IPS-20b (cell line): ENCODE data around the gene NDEL1.

Experiments used
- H3K27ac ChIP-seq: one replicate; pipeline ENCODE4 v1.5.1; 2013; ENCODE audit warnings: low read length
- H3K27me3 ChIP-seq: 2 replicates; pipeline ENCODE4 v1.6.1; 2013; ENCODE audit warnings: mild to moderate bottlenecking, low read length, inconsistent platforms; ENCODE audit not compliant: insufficient read depth
- H3K36me3 ChIP-seq: 2 replicates; pipeline ENCODE4 v1.6.1; 2013; ENCODE audit warnings: low read depth, mild to moderate bottlenecking, inconsistent platforms, low read length, moderate library complexity; ENCODE audit not compliant: insufficient read depth
- H3K4me1 ChIP-seq: 2 replicates; pipeline ENCODE4 v1.6.1; 2013; ENCODE audit warnings: mild to moderate bottlenecking, control low read depth, inconsistent platforms, low read length, moderate library complexity; ENCODE audit not compliant: insufficient read depth
- H3K4me3 ChIP-seq: 2 replicates; pipeline ENCODE4 v1.5.1; 2013; ENCODE audit warnings: mild to moderate bottlenecking, low read length, inconsistent platforms
- H3K9ac ChIP-seq: 2 replicates; pipeline ENCODE4 v1.6.1; 2013; ENCODE audit warnings: low read depth, mild to moderate bottlenecking, inconsistent platforms, low read length, moderate library complexity
- H3K9me3 ChIP-seq: 2 replicates; pipeline ENCODE4 v1.6.1; 2013; ENCODE audit warnings: mild to moderate bottlenecking, low read depth, low read length, inconsistent platforms; ENCODE audit not compliant: insufficient read depth

Gene NDEL1

GRCh38 chr17:8481703-8482102, 46.0 kb downstream of the NDEL1 start:
- no peak overlapping the region for H3K4me3 ChIP-seq
- H3K27me3 ChIP-seq = no peaks in the 10 kb centered on the region
- H3K27ac ChIP-seq = no peak overlapping the region
- H3K36me3 ChIP-seq = peaks cover 100% of the 10 kb centered on the region
- H3K9ac ChIP-seq = no peak overlapping the region
- H3K4me1 ChIP-seq = no peaks in the 10 kb centered on the region; the same call in 1 of the 2 replicates
- no peaks in the 10 kb centered on the region for H3K9me3 ChIP-seq

GRCh38 chr17:8482546-8482945, 46.9 kb downstream of the NDEL1 start:
- peaks cover 100% of the 10 kb centered on the region for H3K36me3 ChIP-seq
- no peaks in the 10 kb centered on the region for H3K9me3 ChIP-seq
- no peak overlapping the region for H3K27ac ChIP-seq
- H3K4me3 ChIP-seq = no peak overlapping the region
- no peak overlapping the region for H3K9ac ChIP-seq
- H3K4me1 ChIP-seq = no peaks in the 10 kb centered on the region; the same call in 1 of the 2 replicates
- H3K27me3 ChIP-seq = no peaks in the 10 kb centered on the region

- Histone ChIP-seq H3K36me3 (peaks cover 100% of the 10 kb centered on the region), H3K9me3 (no peaks in the 10 kb centered on the region), H3K4me1 (no peaks in the 10 kb centered on the region; the same call in 1 of the 2 replicates), H3K9ac (no peak overlapping the region), H3K27me3 (no peaks in the 10 kb centered on the region), H3K4me3 (no peak overlapping the region), H3K27ac (no peak overlapping the region)
Observed at GRCh38 chr17:8484465-8484864, 48.8 kb downstream of the NDEL1 start.

- no peaks in the 10 kb centered on the region for H3K27me3 ChIP-seq
- no peaks in the 10 kb centered on the region for H3K9me3 ChIP-seq
- H3K4me3 ChIP-seq = no peak overlapping the region
- no peak overlapping the region for H3K27ac ChIP-seq
- H3K9ac ChIP-seq = no peak overlapping the region
- H3K4me1 ChIP-seq = no peaks in the 10 kb centered on the region; the same call in 1 of the 2 replicates
- peaks cover 100% of the 10 kb centered on the region for H3K36me3 ChIP-seq
Observed at GRCh38 chr17:8485491-8485890, 49.8 kb downstream of the NDEL1 start.

GRCh38 chr17:8487130-8487645, 51.5 kb downstream of the NDEL1 start:
- Histone ChIP-seq H3K36me3 (peaks cover 100% of the 10 kb centered on the region), H3K9ac (no peak overlapping the region), H3K4me3 (no peak overlapping the region)

GRCh38 chr17:8487743-8488142, 52.1 kb downstream of the NDEL1 start:
- H3K36me3 ChIP-seq = peaks cover 100% of the 10 kb centered on the region
- H3K9me3 ChIP-seq = no peaks in the 10 kb centered on the region
- no peaks in the 10 kb centered on the region for H3K4me1 ChIP-seq
- no peak overlapping the region for H3K27ac ChIP-seq
- no peak overlapping the region for H3K9ac ChIP-seq
- H3K27me3 ChIP-seq = no peaks in the 10 kb centered on the region
- no peak overlapping the region for H3K4me3 ChIP-seq

More at GRCh38 chr17:8487130-8487645, 51.5 kb downstream of the NDEL1 start:
- Histone ChIP-seq H3K27ac (no peak overlapping the region), H3K27me3 (no peaks in the 10 kb centered on the region), H3K9me3 (no peaks in the 10 kb centered on the region), H3K4me1 (no peaks in the 10 kb centered on the region)

- no peak overlapping the region for H3K4me3 ChIP-seq
- H3K9ac ChIP-seq = no peak overlapping the region
- no peaks in the 10 kb centered on the region for H3K9me3 ChIP-seq
- H3K27me3 ChIP-seq = no peaks in the 10 kb centered on the region
- H3K4me1 ChIP-seq = no peaks in the 10 kb centered on the region
- no peak overlapping the region for H3K27ac ChIP-seq
- H3K36me3 ChIP-seq = peaks cover 100% of the 10 kb centered on the region
Observed at GRCh38 chr17:8488491-8488890, 52.8 kb downstream of the NDEL1 start.

GRCh38 chr17:8488901-8489300, 53.2 kb downstream of the NDEL1 start:
- Histone ChIP-seq H3K4me3 (no peak overlapping the region), H3K9me3 (no peaks in the 10 kb centered on the region), H3K27ac (no peak overlapping the region), H3K9ac (no peak overlapping the region), H3K36me3 (peaks cover 100% of the 10 kb centered on the region), H3K27me3 (no peaks in the 10 kb centered on the region), H3K4me1 (no peaks in the 10 kb centered on the region)

- no peaks in the 10 kb centered on the region for H3K9me3 ChIP-seq
- H3K36me3 ChIP-seq = peaks cover 100% of the 10 kb centered on the region
- no peaks in the 10 kb centered on the region for H3K27me3 ChIP-seq
- no peak overlapping the region for H3K9ac ChIP-seq
- H3K4me1 ChIP-seq = no peaks in the 10 kb centered on the region
- H3K27ac ChIP-seq = no peak overlapping the region
- no peak overlapping the region for H3K4me3 ChIP-seq
Observed at GRCh38 chr17:8489841-8490240, 54.2 kb downstream of the NDEL1 start.

- Histone ChIP-seq H3K4me3 (no peak overlapping the region), H3K36me3 (peaks cover 100% of the 10 kb centered on the region), H3K27me3 (no peaks in the 10 kb centered on the region), H3K27ac (no peak overlapping the region), H3K4me1 (no peaks in the 10 kb centered on the region), H3K9ac (no peak overlapping the region), H3K9me3 (no peaks in the 10 kb centered on the region)
Observed at GRCh38 chr17:8490256-8491023, 54.8 kb downstream of the NDEL1 start.

- no peak overlapping the region for H3K9ac ChIP-seq
- no peak overlapping the region for H3K27ac ChIP-seq
- no peak overlapping the region for H3K4me3 ChIP-seq
- no peaks in the 10 kb centered on the region for H3K27me3 ChIP-seq
- peaks cover 100% of the 10 kb centered on the region for H3K36me3 ChIP-seq
- no peaks in the 10 kb centered on the region for H3K4me1 ChIP-seq
- H3K9me3 ChIP-seq = no peaks in the 10 kb centered on the region
Observed at GRCh38 chr17:8492121-8492520, 56.4 kb downstream of the NDEL1 start.

- H3K36me3 ChIP-seq = peaks cover 99% of the 10 kb centered on the region
- no peaks in the 10 kb centered on the region for H3K4me1 ChIP-seq
- no peak overlapping the region for H3K9ac ChIP-seq
- no peaks in the 10 kb centered on the region for H3K27me3 ChIP-seq
- no peaks in the 10 kb centered on the region for H3K9me3 ChIP-seq
- no peak overlapping the region for H3K27ac ChIP-seq
- H3K4me3 ChIP-seq = no peak overlapping the region
Observed at GRCh38 chr17:8494021-8494420, 58.3 kb downstream of the NDEL1 start.
